ENCODE data around the gene ALPG. TPM values are rescaled to one million over a fixed set of nuclear protein-coding genes. Genes with fewer than 3 reads are reported as not detected.

ALPG gene
- total RNA-seq, 6 experiments from 2014 or later = not detected

- Mint-ChIP-seq H3K27ac (no peak overlapping the region), H3K9me3 (peaks cover 9% of the 10 kb centered on the region), H3K27me3 (ENCODE audit: insufficient read depth) (peaks cover 58% of the 10 kb centered on the region), H3K4me3 (no peak overlapping the region), H3K36me3 (ENCODE audit: low read depth) (peaks cover under 1% of the 10 kb centered on the region), H3K4me1 (ENCODE audit: low read depth) (no peaks in the 10 kb centered on the region)
- no peak for DNase-seq
- TF ChIP-seq CTCF (IDR thresholded peaks at IDR 0.05) = no peak
Observed at GRCh38 chr2:232417489-232417888, 10.8 kb downstream of the ALPG start.

GRCh38 chr2:232418056-232418455 lies 11.4 kb downstream of the ALPG start:
- Mint-ChIP-seq H3K27me3 (ENCODE audit: insufficient read depth) (peaks cover 53% of the 10 kb centered on the region), H3K9me3 (peaks cover 13% of the 10 kb centered on the region), H3K4me3 (no peak overlapping the region), H3K27ac (no peak overlapping the region), H3K4me1 (ENCODE audit: low read depth) (no peaks in the 10 kb centered on the region; the same call in 1 of the 2 replicates), H3K36me3 (ENCODE audit: low read depth) (peaks cover 5% of the 10 kb centered on the region)
- TF ChIP-seq CTCF (IDR thresholded peaks at IDR 0.05) = no peak
- no peak for DNase-seq

GRCh38 chr2:232418466-232419244 lies 12.0 kb downstream of the ALPG start:
- DNase-seq = no peak
- peaks cover 5% of the 10 kb centered on the region for H3K36me3 Mint-ChIP-seq (ENCODE audit: low read depth)
- TF ChIP-seq CTCF (IDR thresholded peaks at IDR 0.05) = no peak
- no peak overlapping the region for H3K27ac Mint-ChIP-seq
- peak overlapping the region; percentile 56 for H3K4me3 Mint-ChIP-seq
- peaks cover 50% of the 10 kb centered on the region for H3K27me3 Mint-ChIP-seq (ENCODE audit: insufficient read depth)
- no peaks in the 10 kb centered on the region; the same call in 1 of the 2 replicates for H3K4me1 Mint-ChIP-seq (ENCODE audit: low read depth)
- H3K9me3 Mint-ChIP-seq = peaks cover 13% of the 10 kb centered on the region

- no peak for TF ChIP-seq CTCF (IDR thresholded peaks at IDR 0.05)
- peaks cover 13% of the 10 kb centered on the region for H3K9me3 Mint-ChIP-seq
- H3K27me3 Mint-ChIP-seq (ENCODE audit: insufficient read depth) = peaks cover 48% of the 10 kb centered on the region
- no peaks in the 10 kb centered on the region; the same call in 1 of the 2 replicates for H3K4me1 Mint-ChIP-seq (ENCODE audit: low read depth)
- no peak overlapping the region for H3K27ac Mint-ChIP-seq
- DNase-seq = no peak
- H3K36me3 Mint-ChIP-seq (ENCODE audit: low read depth) = peaks cover 5% of the 10 kb centered on the region
- no peak overlapping the region for H3K4me3 Mint-ChIP-seq
Observed at GRCh38 chr2:232419245-232420072, 12.8 kb downstream of the ALPG start.

- DNase-seq = no peak
- Mint-ChIP-seq H3K27me3 (ENCODE audit: insufficient read depth) (peaks cover 47% of the 10 kb centered on the region), H3K9me3 (peaks cover 13% of the 10 kb centered on the region), H3K4me3 (no peak overlapping the region), H3K27ac (no peak overlapping the region), H3K36me3 (ENCODE audit: low read depth) (peaks cover 5% of the 10 kb centered on the region), H3K4me1 (ENCODE audit: low read depth) (no peaks in the 10 kb centered on the region; the same call in 1 of the 2 replicates)
- no peak for TF ChIP-seq CTCF (IDR thresholded peaks at IDR 0.05)
Observed at GRCh38 chr2:232420073-232420454, 13.4 kb downstream of the ALPG start.

All from HFFc6 (cell line).